ENCODE results near the gene NTSR1. TPM values are rescaled to one million over a fixed set of nuclear protein-coding genes. Genes with fewer than 3 reads are reported as not detected.
A peak's percentile ranks its signal among the peaks of the same experiment; 100 is the strongest.

The NTSR1 gene
- total RNA-seq, 1 donor from 2014 or later: not detected

DNA sequence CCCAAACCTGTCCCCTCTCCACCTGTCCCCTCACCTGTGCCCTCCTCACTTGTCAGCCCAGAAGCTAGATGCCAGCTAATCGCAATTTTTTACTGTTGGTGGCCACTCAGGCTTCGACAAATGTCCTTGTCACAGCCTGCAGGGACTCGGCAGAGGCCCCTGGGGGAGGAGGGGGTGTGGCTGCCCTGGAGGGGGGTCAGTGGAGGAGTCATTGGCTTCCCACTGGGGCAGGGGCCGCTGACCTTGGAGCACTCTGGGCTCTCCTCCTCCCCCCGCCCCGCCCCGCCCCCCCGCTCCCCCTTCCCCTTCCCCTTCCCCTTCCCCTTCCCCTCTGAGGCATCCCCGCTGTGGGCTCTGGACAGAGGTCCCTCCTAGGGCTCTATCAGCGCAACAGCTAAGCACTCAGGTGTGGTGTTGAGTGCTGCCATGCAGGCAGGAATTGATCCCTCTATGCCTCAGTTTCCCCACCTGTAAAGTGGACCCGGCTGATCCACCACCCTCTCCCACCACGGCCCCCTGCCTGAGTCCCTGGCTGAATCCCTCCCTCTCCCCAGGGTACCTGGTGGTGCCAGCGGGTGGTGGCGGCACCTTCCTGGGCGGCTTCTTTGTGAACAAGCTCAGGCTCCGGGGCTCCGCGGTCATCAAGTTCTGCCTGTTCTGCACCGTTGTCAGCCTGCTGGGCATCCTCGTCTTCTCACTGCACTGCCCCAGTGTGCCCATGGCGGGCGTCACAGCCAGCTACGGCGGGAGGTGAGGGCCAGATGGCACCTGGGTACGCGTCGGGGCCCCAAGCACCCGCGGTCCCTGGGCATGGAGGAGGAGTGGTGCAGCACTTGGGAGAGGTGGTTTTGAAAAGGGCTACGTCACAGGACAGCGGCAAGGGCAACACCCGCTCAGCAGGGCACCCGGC lies 42.6 kb upstream of the NTSR1 start:
- POLR2A ChIA-PET: interaction anchor here (0.5 to 0.6 kb wide), 2 partner anchors 60 to 145 kb away, joined by 3 to 4 read pairs; no protein-coding TSS in a partner anchor
- intact Hi-C loops (cut with micrococcal nuclease): no loop called here

DNA sequence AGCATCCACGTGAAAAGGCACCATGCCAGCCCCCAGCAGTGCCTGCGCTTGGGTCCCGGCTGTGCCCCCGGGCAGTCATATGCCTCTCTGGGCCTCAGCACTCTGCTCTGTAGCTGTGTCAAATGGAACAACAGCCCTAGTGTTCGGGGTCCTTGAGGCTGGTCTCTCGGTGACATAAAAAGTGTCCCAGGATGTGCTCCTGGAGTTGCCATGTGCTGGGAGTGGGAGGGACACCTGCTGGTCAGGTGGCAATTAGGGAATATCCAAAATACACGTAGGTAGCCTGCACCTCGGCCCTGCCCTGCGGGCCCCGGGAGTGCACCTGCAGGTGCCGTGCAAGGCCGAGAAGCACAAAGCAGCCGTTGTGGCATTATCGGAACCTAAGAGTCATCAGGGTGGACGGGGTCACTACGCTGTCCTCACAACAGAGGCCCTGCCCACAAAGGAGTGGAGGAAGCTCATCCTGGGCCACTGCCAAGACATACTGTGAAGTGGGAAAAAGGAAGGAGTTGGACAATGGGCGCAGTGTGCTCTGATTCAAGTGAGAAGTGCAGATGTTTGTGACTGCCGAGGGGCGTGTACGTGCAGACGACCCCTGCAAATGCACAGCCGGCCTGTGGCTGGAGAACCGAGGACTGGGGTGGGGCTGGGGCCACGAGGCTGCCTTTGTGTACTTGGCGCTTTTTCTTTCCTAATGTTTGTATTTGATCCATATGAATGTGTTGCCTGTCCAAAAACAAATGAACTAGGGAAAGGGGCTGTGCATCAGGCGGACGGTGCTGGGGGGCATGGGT lies 41.7 kb upstream of the NTSR1 start:
- Mint-ChIP-seq H3K27me3 (no peaks in the 10 kb centered on the region), H3K27ac (no peak overlapping the region), H3K4me1 (no peaks in the 10 kb centered on the region), H3K36me3 (ENCODE audit: low read depth) (peaks cover 42% of the 10 kb centered on the region), H3K4me3 (no peak overlapping the region), H3K9me3 (no peaks in the 10 kb centered on the region)
- intact Hi-C loops (cut with micrococcal nuclease): no loop called here
- ChIA-PET POLR2A (interaction anchor here (0.6 kb wide), 1 partner anchor 61 kb away, joined by 3 read pairs; no protein-coding TSS in a partner anchor), CTCF (no interaction called here)
- DNase-seq: no peak
- TF ChIP-seq, protein P1, sequence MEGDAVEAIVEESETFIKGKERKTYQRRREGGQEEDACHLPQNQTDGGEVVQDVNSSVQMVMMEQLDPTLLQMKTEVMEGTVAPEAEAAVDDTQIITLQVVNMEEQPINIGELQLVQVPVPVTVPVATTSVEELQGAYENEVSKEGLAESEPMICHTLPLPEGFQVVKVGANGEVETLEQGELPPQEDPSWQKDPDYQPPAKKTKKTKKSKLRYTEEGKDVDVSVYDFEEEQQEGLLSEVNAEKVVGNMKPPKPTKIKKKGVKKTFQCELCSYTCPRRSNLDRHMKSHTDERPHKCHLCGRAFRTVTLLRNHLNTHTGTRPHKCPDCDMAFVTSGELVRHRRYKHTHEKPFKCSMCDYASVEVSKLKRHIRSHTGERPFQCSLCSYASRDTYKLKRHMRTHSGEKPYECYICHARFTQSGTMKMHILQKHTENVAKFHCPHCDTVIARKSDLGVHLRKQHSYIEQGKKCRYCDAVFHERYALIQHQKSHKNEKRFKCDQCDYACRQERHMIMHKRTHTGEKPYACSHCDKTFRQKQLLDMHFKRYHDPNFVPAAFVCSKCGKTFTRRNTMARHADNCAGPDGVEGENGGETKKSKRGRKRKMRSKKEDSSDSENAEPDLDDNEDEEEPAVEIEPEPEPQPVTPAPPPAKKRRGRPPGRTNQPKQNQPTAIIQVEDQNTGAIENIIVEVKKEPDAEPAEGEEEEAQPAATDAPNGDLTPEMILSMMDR (IDR thresholded peaks at IDR 0.05): no peak
- ATAC-seq (ENCODE audit: low read depth): no peak

More for the DNA sequence above, 42.6 kb upstream of the NTSR1 start:
- H3K9me3 Mint-ChIP-seq: no peaks in the 10 kb centered on the region
- no peak for DNase-seq
- TF ChIP-seq, protein P1 (IDR thresholded peaks at IDR 0.05): no peak
- ATAC-seq (ENCODE audit: low read depth): no peak
- no peak overlapping the region for H3K27ac Mint-ChIP-seq
- CTCF ChIA-PET: no interaction called here
- H3K27me3 Mint-ChIP-seq: no peaks in the 10 kb centered on the region
- no peak overlapping the region for H3K4me3 Mint-ChIP-seq
- H3K4me1 Mint-ChIP-seq: no peaks in the 10 kb centered on the region
- peaks cover 37% of the 10 kb centered on the region for H3K36me3 Mint-ChIP-seq (ENCODE audit: low read depth)

DNA sequence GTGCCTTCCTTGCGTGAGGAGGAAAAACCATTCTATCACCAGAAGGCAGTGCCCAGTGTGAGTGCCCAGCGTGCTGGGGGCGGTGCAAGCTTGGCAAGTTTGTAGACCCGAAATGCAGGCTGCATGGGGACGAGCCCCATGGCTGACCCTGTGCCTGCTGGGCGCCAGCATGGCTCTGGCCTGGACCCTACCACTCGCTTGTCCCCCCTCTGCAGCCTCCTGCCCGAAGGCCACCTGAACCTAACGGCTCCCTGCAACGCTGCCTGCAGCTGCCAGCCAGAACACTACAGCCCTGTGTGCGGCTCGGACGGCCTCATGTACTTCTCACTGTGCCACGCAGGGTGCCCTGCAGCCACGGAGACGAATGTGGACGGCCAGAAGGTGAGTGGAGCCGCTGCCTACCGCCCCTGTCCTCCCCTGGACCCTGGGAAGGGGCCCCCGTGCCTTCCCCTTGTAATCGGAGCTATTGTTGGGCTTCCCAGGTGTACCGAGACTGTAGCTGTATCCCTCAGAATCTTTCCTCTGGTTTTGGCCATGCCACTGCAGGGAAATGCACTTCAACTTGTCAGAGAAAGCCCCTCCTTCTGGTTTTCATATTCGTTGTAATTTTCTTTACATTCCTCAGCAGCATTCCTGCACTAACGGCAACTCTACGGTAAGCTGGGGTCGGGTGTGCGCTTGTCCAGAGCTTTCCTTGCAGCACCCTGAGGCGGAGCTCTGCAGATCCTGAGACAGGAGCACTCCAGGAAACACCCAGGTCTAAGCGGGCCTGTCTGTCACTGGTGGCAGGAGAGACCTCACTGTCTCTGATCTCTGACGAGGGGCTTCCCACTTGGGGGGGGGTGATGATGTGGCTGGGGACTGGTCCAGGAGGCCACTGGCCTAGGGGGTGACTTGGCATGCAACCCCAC lies 40.9 kb upstream of the NTSR1 start:
- intact Hi-C loops (cut with micrococcal nuclease): loop anchor here (1.0 kb wide), 3 partner anchors 124 to 141 kb away; partner anchors contain the start of gene OGFR
- Mint-ChIP-seq H3K9me3 (no peaks in the 10 kb centered on the region), H3K27ac (no peak overlapping the region), H3K27me3 (no peaks in the 10 kb centered on the region), H3K4me3 (no peak overlapping the region), H3K4me1 (no peaks in the 10 kb centered on the region), H3K36me3 (ENCODE audit: low read depth) (peaks cover 46% of the 10 kb centered on the region)
- ChIA-PET POLR2A (no interaction called here), CTCF (interaction anchor here (1.1 kb wide), 1 partner anchor 44 kb away, joined by 7 read pairs; no protein-coding TSS in a partner anchor)
- ATAC-seq (ENCODE audit: low read depth): no peak
- DNase-seq: no peak
- TF ChIP-seq, protein P1 (IDR thresholded peaks at IDR 0.05): no peak

DNA sequence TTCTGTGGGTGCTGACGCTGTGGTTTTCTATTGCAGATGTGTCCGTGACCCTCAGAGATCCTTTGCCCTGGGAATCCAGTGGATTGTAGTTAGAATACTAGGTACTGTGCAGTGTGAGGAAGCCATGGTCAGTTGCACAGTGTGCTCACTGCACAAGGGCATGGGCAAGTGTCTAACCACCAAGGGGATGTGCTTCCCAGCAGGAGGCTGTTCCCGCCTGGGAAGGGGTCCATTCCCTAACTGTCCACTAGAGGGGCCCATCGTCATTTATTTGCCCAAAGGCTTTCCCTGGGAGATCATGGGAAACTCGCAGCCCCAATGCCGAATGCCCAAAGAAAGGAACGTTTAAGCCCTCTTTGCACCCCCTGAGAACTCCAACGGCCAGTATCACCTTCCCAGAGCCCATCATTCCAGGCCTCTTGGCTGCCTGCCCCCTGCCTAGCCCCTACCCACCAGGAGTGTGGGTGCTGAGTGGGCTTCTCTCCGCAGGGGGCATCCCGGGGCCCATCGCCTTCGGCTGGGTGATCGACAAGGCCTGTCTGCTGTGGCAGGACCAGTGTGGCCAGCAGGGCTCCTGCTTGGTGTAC lies 40.1 kb upstream of the NTSR1 start:
- Mint-ChIP-seq H3K27me3 (no peaks in the 10 kb centered on the region), H3K9me3 (no peaks in the 10 kb centered on the region), H3K4me3 (no peak overlapping the region), H3K4me1 (no peaks in the 10 kb centered on the region), H3K27ac (no peak overlapping the region), H3K36me3 (ENCODE audit: low read depth) (peaks cover 41% of the 10 kb centered on the region)
- ChIA-PET CTCF (interaction anchor here (1.1 to 1.2 kb wide), 2 partner anchors 11 to 44 kb away, joined by 6 to 7 read pairs; no protein-coding TSS in a partner anchor), POLR2A (no interaction called here)
- intact Hi-C loops (cut with micrococcal nuclease): loop anchor here (1.0 kb wide), 3 partner anchors 123 to 140 kb away; partner anchors contain the start of gene OGFR
- TF ChIP-seq, protein P1 (IDR thresholded peaks at IDR 0.05): no peak
- peak; percentile 45 for ATAC-seq (ENCODE audit: low read depth)
- DNase-seq: no peak
